ENCODE measurements around the gene PAX8. TPM values are rescaled to one million over a fixed set of nuclear protein-coding genes. Genes with fewer than 3 reads are reported as not detected.

Gene PAX8
- total RNA-seq, 1 donor from 2014 or later = 0.77 TPM

DNA sequence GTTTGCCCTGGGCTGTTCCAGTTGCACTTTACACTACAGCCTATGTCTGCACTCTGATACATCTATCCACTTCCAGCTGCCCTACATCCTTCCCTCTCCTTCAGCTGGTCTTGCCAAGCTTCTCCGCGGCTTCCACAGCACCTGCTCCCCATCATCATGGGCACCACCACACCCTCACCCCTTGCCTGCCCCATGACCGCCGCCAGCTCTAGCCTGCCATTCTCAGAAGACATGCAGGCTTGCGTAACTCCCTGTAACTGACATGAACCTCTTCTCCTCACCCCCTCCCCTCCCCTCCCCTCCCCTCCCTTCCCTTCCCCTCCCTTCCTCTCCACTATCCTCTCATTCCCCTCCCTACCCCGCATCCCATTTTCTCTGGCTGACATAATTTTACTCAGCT lies 46.0 kb downstream of the PAX8 start:
- Mint-ChIP-seq H3K9me3 (no peaks in the 10 kb centered on the region), H3K4me1 (peaks cover 30% of the 10 kb centered on the region), H3K4me3 (no peak overlapping the region), H3K27me3 (no peaks in the 10 kb centered on the region), H3K36me3 (ENCODE audit: low read depth) (peaks cover 3% of the 10 kb centered on the region), H3K27ac (no peak overlapping the region)
- no peak for DNase-seq
- intact Hi-C loops (cut with micrococcal nuclease) = loop anchor here (5.0 kb wide), 1 partner anchor 35 kb away; no protein-coding TSS in a partner anchor

GRCh38 chr2:113232123-113232522 lies 46.6 kb downstream of the PAX8 start:
- Mint-ChIP-seq H3K4me1 (peaks cover 28% of the 10 kb centered on the region), H3K4me3 (no peak overlapping the region), H3K36me3 (ENCODE audit: low read depth) (peaks cover 3% of the 10 kb centered on the region), H3K9me3 (no peaks in the 10 kb centered on the region), H3K27me3 (no peaks in the 10 kb centered on the region), H3K27ac (no peak overlapping the region)
- intact Hi-C loops (cut with micrococcal nuclease) = loop anchor here (5.0 kb wide), 1 partner anchor 35 kb away; no protein-coding TSS in a partner anchor
- DNase-seq = no peak

DNA sequence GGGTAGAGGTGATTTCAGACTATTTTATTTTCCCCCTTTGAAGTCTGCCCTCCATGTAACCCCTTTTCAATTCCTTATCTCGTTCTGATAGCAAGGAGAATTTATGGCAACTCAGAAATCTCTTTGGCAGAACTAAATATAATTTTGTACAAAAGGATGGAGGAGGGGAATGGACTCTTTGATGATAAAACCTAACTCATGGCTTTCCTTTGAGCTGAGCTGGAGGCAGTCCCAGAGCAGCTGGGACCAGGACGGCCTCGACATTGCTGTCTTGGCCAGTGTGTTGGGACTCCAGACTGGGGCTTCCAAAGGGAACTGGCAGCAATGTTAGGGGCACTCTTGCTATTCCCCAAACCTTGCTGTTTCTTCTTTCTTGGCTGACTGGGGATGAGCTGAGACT lies 47.7 kb downstream of the PAX8 start:
- DNase-seq = no peak
- H3K9me3 Mint-ChIP-seq = no peaks in the 10 kb centered on the region
- no peaks in the 10 kb centered on the region for H3K27me3 Mint-ChIP-seq
- H3K4me1 Mint-ChIP-seq = peaks cover 28% of the 10 kb centered on the region
- H3K27ac Mint-ChIP-seq = no peak overlapping the region
- H3K36me3 Mint-ChIP-seq (ENCODE audit: low read depth) = peaks cover 3% of the 10 kb centered on the region
- no peak overlapping the region for H3K4me3 Mint-ChIP-seq
- intact Hi-C loops (cut with micrococcal nuclease) = loop anchor here (5.0 kb wide), 1 partner anchor 34 kb away; no protein-coding TSS in a partner anchor

DNA sequence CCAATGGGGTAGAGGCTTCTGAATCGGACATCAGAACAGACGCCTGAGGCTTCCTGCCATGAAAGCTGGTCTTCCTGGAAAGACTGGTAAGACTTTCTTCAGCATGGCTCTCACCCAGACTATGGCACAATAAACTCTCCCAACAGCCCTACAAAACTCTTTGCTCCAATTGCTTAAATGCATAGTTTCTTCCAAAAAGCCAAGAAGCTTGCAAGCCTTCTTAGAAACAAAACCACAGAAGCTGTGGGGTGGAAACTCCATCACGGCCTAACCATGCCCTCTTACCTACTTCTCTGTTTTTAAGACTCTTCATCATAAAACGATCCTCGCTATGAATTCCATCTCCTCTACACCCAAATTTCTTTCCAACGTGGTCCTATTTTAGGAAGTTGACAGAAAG lies 48.2 kb downstream of the PAX8 start:
- Mint-ChIP-seq H3K27ac (peak overlapping the region; percentile 78), H3K4me3 (peak overlapping the region; percentile 14), H3K9me3 (no peaks in the 10 kb centered on the region), H3K4me1 (peaks cover 28% of the 10 kb centered on the region), H3K36me3 (ENCODE audit: low read depth) (peaks cover 3% of the 10 kb centered on the region), H3K27me3 (no peaks in the 10 kb centered on the region)
- no peak for DNase-seq
- intact Hi-C loops (cut with micrococcal nuclease) = loop anchor here (5.0 kb wide), 1 partner anchor 33 kb away; no protein-coding TSS in a partner anchor

- intact Hi-C loops (cut with micrococcal nuclease) = loop anchor here (5.0 kb wide), 1 partner anchor 32 kb away; no protein-coding TSS in a partner anchor
- Mint-ChIP-seq H3K4me3 (no peak overlapping the region), H3K9me3 (no peaks in the 10 kb centered on the region), H3K4me1 (peaks cover 26% of the 10 kb centered on the region), H3K27me3 (no peaks in the 10 kb centered on the region), H3K27ac (no peak overlapping the region), H3K36me3 (ENCODE audit: low read depth) (no peaks in the 10 kb centered on the region)
- DNase-seq = no peak
Observed at GRCh38 chr2:113229795-113230194, 48.9 kb downstream of the PAX8 start.

- Mint-ChIP-seq H3K36me3 (ENCODE audit: low read depth) (no peaks in the 10 kb centered on the region), H3K27ac (no peak overlapping the region), H3K4me3 (no peak overlapping the region), H3K27me3 (peaks cover 2% of the 10 kb centered on the region), H3K4me1 (peaks cover 26% of the 10 kb centered on the region), H3K9me3 (no peaks in the 10 kb centered on the region)
- intact Hi-C loops (cut with micrococcal nuclease) = no loop called here
- DNase-seq = no peak
Observed at GRCh38 chr2:113228991-113229716, 49.6 kb downstream of the PAX8 start.

DNA sequence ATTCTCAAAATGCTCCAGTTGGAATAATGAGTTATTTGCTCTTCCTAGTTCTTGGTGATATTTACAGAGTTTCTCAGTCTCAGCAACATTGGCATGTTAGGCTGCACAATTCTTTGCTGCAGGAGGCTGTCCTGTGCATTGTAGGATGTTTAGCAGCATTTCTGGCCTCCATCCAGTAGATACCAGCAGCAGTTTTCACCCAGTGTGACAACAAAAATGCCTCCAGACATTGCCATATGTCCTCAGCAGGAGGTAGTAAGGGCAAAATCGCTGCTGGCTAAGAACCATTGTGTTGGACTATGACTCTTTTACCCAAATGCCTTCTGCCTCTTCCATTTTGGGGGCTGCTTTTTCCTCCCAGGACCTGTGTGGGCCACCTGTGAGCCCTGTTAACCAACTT lies 50.4 kb downstream of the PAX8 start:
- Mint-ChIP-seq H3K27ac (no peak overlapping the region), H3K4me3 (no peak overlapping the region), H3K27me3 (peaks cover 2% of the 10 kb centered on the region), H3K36me3 (ENCODE audit: low read depth) (no peaks in the 10 kb centered on the region), H3K9me3 (no peaks in the 10 kb centered on the region), H3K4me1 (peaks cover 19% of the 10 kb centered on the region)
- DNase-seq = no peak
- intact Hi-C loops (cut with micrococcal nuclease) = no loop called here

DNA sequence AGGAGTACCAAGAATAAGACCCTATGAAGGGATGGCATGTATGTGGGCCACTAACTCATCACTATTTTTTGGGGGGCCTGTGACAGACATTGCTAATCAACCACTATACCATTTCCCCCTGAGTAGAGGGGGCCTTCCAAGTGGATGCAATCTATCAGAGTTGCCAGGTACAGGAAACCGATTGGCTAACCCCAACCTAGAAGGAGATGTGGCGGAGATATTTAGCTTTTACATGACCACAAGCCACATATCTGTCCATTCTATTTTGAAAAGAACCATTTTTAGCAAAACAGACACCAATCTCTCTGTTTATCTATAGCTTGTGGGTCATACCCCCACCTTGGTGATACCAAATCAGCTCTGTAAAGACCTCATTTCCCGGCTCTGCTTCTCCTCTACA lies 51.0 kb downstream of the PAX8 start:
- no peak for DNase-seq

GRCh38 chr2:113227290-113227689 lies 51.4 kb downstream of the PAX8 start:
- H3K36me3 Mint-ChIP-seq (ENCODE audit: low read depth) = no peaks in the 10 kb centered on the region
- H3K9me3 Mint-ChIP-seq = no peaks in the 10 kb centered on the region
- H3K27me3 Mint-ChIP-seq = peaks cover 2% of the 10 kb centered on the region
- H3K27ac Mint-ChIP-seq = no peak overlapping the region
- intact Hi-C loops (cut with micrococcal nuclease) = no loop called here
- H3K4me1 Mint-ChIP-seq = peaks cover 18% of the 10 kb centered on the region
- H3K4me3 Mint-ChIP-seq = no peak overlapping the region
- DNase-seq = no peak

More for the DNA sequence above, 51.0 kb downstream of the PAX8 start:
- no peaks in the 10 kb centered on the region for H3K9me3 Mint-ChIP-seq
- peaks cover 2% of the 10 kb centered on the region for H3K27me3 Mint-ChIP-seq
- peaks cover 18% of the 10 kb centered on the region for H3K4me1 Mint-ChIP-seq
- no peak overlapping the region for H3K27ac Mint-ChIP-seq
- H3K36me3 Mint-ChIP-seq (ENCODE audit: low read depth) = no peaks in the 10 kb centered on the region
- no peak overlapping the region for H3K4me3 Mint-ChIP-seq
- intact Hi-C loops (cut with micrococcal nuclease) = no loop called here

- Mint-ChIP-seq H3K27me3 (peaks cover 4% of the 10 kb centered on the region), H3K4me1 (peaks cover 18% of the 10 kb centered on the region), H3K4me3 (no peak overlapping the region), H3K27ac (no peak overlapping the region), H3K9me3 (no peaks in the 10 kb centered on the region), H3K36me3 (ENCODE audit: low read depth) (no peaks in the 10 kb centered on the region)
- intact Hi-C loops (cut with micrococcal nuclease) = no loop called here
- DNase-seq = no peak
Observed at GRCh38 chr2:113226462-113226861, 52.3 kb downstream of the PAX8 start.

- intact Hi-C loops (cut with micrococcal nuclease) = no loop called here
- H3K27ac Mint-ChIP-seq = no peak overlapping the region
- DNase-seq = no peak
Observed at GRCh38 chr2:113225263-113226259, 53.2 kb downstream of the PAX8 start.

GRCh38 chr2:113224647-113225236 lies 54.0 kb downstream of the PAX8 start:
- H3K4me3 Mint-ChIP-seq = no peak overlapping the region
- intact Hi-C loops (cut with micrococcal nuclease) = no loop called here
- DNase-seq = no peak
- no peaks in the 10 kb centered on the region for H3K9me3 Mint-ChIP-seq
- H3K4me1 Mint-ChIP-seq = peaks cover 6% of the 10 kb centered on the region
- H3K27me3 Mint-ChIP-seq = peaks cover 4% of the 10 kb centered on the region
- H3K27ac Mint-ChIP-seq = peak overlapping the region; percentile 55
- no peaks in the 10 kb centered on the region for H3K36me3 Mint-ChIP-seq (ENCODE audit: low read depth)

More at GRCh38 chr2:113225263-113226259, 53.2 kb downstream of the PAX8 start:
- no peaks in the 10 kb centered on the region for H3K36me3 Mint-ChIP-seq (ENCODE audit: low read depth)
- H3K4me1 Mint-ChIP-seq = peaks cover 10% of the 10 kb centered on the region
- H3K4me3 Mint-ChIP-seq = no peak overlapping the region
- H3K27me3 Mint-ChIP-seq = peaks cover 4% of the 10 kb centered on the region
- H3K9me3 Mint-ChIP-seq = no peaks in the 10 kb centered on the region

DNA sequence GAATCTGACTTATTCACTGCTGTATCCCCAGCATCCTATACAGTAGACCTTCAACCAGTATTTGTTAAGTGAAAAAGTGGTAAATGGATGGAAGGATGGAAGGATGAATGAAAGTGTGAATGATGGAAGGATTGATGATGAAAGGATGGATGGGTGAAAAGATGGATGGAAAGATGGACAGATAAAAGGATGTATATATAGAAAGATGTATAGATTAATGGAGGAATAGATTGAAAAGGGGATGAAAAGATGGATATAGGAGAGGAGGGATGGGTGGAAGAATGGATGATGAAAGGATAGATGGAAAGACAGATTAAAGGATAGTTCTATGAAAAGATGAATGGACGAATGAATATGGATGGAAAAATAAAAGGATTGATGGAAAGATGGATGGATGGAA lies 54.9 kb downstream of the PAX8 start:
- Mint-ChIP-seq H3K4me1 (peaks cover 7% of the 10 kb centered on the region), H3K4me3 (no peak overlapping the region), H3K27me3 (peaks cover 4% of the 10 kb centered on the region), H3K27ac (no peak overlapping the region), H3K9me3 (no peaks in the 10 kb centered on the region), H3K36me3 (ENCODE audit: low read depth) (no peaks in the 10 kb centered on the region)
- DNase-seq = no peak
- intact Hi-C loops (cut with micrococcal nuclease) = no loop called here

Data from activated CD4-positive, alpha-beta T cell treated with anti-CD3 and anti-CD28 coated beads, Interleukin-2, amount 10 ng/mL, durations not matched to agents 24 days and 14 days (primary cell).